GM23338 (cell line): ENCODE measurements around the gene ADD3. TPM values are rescaled to one million over a fixed set of nuclear protein-coding genes. Genes with fewer than 3 reads are reported as not detected.

Source experiments
- ATAC-seq: fragments of 200-7000 bp; cut with Tn5 transposase; 3 replicates; pipeline ENCODE4 v1.9.1; 2020
- DNase-seq: peaks from one replicate; pipeline ENCODE4 v3.0.0-alpha.2; 2015; ENCODE audit warnings: low spot score
- H2AFZ ChIP-seq: fragments of 200-600 bp; sonication (generic); 2 replicates; pipeline ENCODE4 v1.8.0; 2016; ENCODE audit warnings: antibody characterized with exemption, mild to moderate bottlenecking, moderate library complexity
- H3F3A ChIP-seq: fragments of 200-600 bp; sonication (generic); replicated peaks from 2 replicates; pipeline ENCODE4 v1.8.0; 2017; ENCODE audit warnings: antibody characterized with exemption, mixed run types, low read depth
- H3K27ac ChIP-seq: fragments of 200-600 bp; sonication (generic); 2 replicates; pipeline ENCODE4 v1.6.1; 2016; ENCODE audit warnings: low read depth
- H3K27me3 ChIP-seq: fragments of 200-600 bp; sonication (generic); 2 replicates; pipeline ENCODE4 v1.8.0; 2016; ENCODE audit warnings: mild to moderate bottlenecking, mixed run types, moderate library complexity; ENCODE audit not compliant: insufficient read depth
- H3K36me3 ChIP-seq: fragments of 200-600 bp; sonication (generic); 2 replicates; pipeline ENCODE4 v1.8.0; 2016; ENCODE audit warnings: mild to moderate bottlenecking; ENCODE audit not compliant: insufficient read depth
- H3K4me1 ChIP-seq: fragments of 200-600 bp; sonication (generic); 2 replicates; pipeline ENCODE4 v1.8.0; 2016; ENCODE audit warnings: mild to moderate bottlenecking, moderate library complexity; ENCODE audit not compliant: insufficient read depth
- H3K4me2 ChIP-seq: fragments of 200-600 bp; sonication (generic); 2 replicates; pipeline ENCODE4 v1.7.1; 2017; ENCODE audit warnings: mixed run types
- H3K4me3 ChIP-seq: fragments of 200-600 bp; sonication (generic); 2 replicates; pipeline ENCODE4 v1.6.1; 2016; ENCODE audit warnings: mixed run types
- H3K79me2 ChIP-seq: fragments of 200-600 bp; sonication (generic); replicated peaks from 2 replicates; pipeline ENCODE4 v1.8.0; 2017; ENCODE audit warnings: mild to moderate bottlenecking; ENCODE audit not compliant: insufficient read depth
- H3K9me2 ChIP-seq: fragments of 200-600 bp; sonication (generic); 2 replicates; pipeline ENCODE4 v1.8.0; 2017; ENCODE audit not compliant: insufficient read depth
- H4K20me1 ChIP-seq: fragments of 200-600 bp; sonication (generic); replicated peaks from 2 replicates; pipeline ENCODE4 v1.8.0; 2017; ENCODE audit warnings: mild to moderate bottlenecking; ENCODE audit not compliant: insufficient read depth
- H3K27ac Mint-ChIP-seq: 2 replicates; pipeline ENCODE4 v1.8.0; 2020; ENCODE audit warnings: inconsistent platforms, mild to moderate bottlenecking, moderate library complexity, mixed read lengths
- H3K27me3 Mint-ChIP-seq: 3 replicates; pipeline ENCODE4 v1.8.0; 2022; ENCODE audit warnings: low read depth, mild to moderate bottlenecking, moderate library complexity, mixed read lengths, inconsistent platforms; ENCODE audit not compliant: insufficient read depth, poor library complexity
- H3K36me3 Mint-ChIP-seq: 3 replicates; pipeline ENCODE4 v1.8.0; 2021; ENCODE audit warnings: low read depth, mild to moderate bottlenecking, inconsistent platforms, moderate library complexity, mixed read lengths
- H3K4me1 Mint-ChIP-seq: 3 replicates; pipeline ENCODE4 v1.8.0; 2020; ENCODE audit warnings: mild to moderate bottlenecking, inconsistent platforms, mixed read lengths
- H3K4me3 Mint-ChIP-seq: 3 replicates; pipeline ENCODE4 v1.8.0; 2021; ENCODE audit warnings: moderate library complexity, mild to moderate bottlenecking, inconsistent platforms, mixed read lengths
- H3K9me3 Mint-ChIP-seq: 3 replicates; pipeline ENCODE4 v1.8.0; 2020; ENCODE audit warnings: moderate library complexity, mild to moderate bottlenecking, inconsistent platforms, mixed read lengths
- CREB1 ChIP-seq: fragments of 250-450 bp; sonication (Bioruptor Pico); IDR thresholded peaks from 2 replicates; pipeline ENCODE4 v1.5.0; 2020; ENCODE audit warnings: low read depth, mild to moderate bottlenecking, moderate library complexity
- CTCF ChIP-seq, 2 experiments: fragments of 200-600 bp in 1 of 2; sonication (generic) in 1 of 2; conservative IDR thresholded peaks; 2 replicates each; pipeline versions ENCODE4 v1.5.1 to v1.6.1; 2016 to 2017; ENCODE audit warnings: antibody characterized with exemption in 2 of 2, low read depth in 2 of 2, mild to moderate bottlenecking in 2 of 2, moderate library complexity in 1 of 2
- ETS1 ChIP-seq: IDR thresholded peaks from 2 replicates; pipeline ENCODE4 v1.6.1; 2016; ENCODE audit warnings: antibody characterized with exemption
- EZH2 ChIP-seq: fragments of 200-600 bp; sonication (generic); IDR thresholded peaks from one replicate; pipeline ENCODE4 v1.8.0; 2017; ENCODE audit warnings: antibody characterized with exemption, mild to moderate bottlenecking, low read depth; ENCODE audit not compliant: unreplicated experiment
- EZH2phosphoT487 ChIP-seq: fragments of 200-600 bp; sonication (generic); IDR thresholded peaks from one replicate; pipeline ENCODE4 v1.8.1; 2018; ENCODE audit warnings: antibody characterized with exemption; ENCODE audit not compliant: unreplicated experiment
- JUNB ChIP-seq: IDR thresholded peaks from one replicate; pipeline ENCODE4 v1.6.1; 2016; ENCODE audit warnings: antibody characterized with exemption; ENCODE audit not compliant: unreplicated experiment
- NANOG ChIP-seq: IDR thresholded peaks from 2 replicates; pipeline ENCODE4 v1.6.1; 2016; ENCODE audit warnings: antibody characterized with exemption, borderline replicate concordance
- POLR2AphosphoS5 ChIP-seq: IDR thresholded peaks from 2 replicates; pipeline ENCODE4 v1.6.1; 2016; ENCODE audit warnings: antibody characterized with exemption, low read depth
- STAT1 ChIP-seq: IDR thresholded peaks from one replicate; pipeline ENCODE4 v1.6.1; 2016; ENCODE audit warnings: antibody characterized with exemption; ENCODE audit not compliant: unreplicated experiment
- ZNF114 ChIP-seq: fragments of 250-450 bp; sonication (Bioruptor Pico); IDR thresholded peaks from 2 replicates; pipeline ENCODE4 v1.5.0; 2020; ENCODE audit warnings: mild to moderate bottlenecking, moderate library complexity
- ZNF331 ChIP-seq: fragments of 250-450 bp; sonication (Bioruptor Pico); IDR thresholded peaks from 2 replicates; pipeline ENCODE4 v1.5.0; 2020; ENCODE audit warnings: low read depth, mild to moderate bottlenecking, moderate library complexity
- polyA plus RNA-seq: library from polyadenylated mRNA; unstranded; fragments of >200 nt; fragmentation: Nextera tagmentation; extraction: Ambion mirVana; gene quantifications from 2 replicates; pipeline ENCODE4 v1.2.1, GENCODE V29; 2016
- total RNA-seq: library from RNA; depleted of rRNA; stranded (reverse); fragments of >200 nt; shearing (Covaris generic); gene quantifications from 2 replicates; pipeline ENCODE4 v1.2.3, GENCODE V29; 2014
- TF ChIP-seq, protein P1 (sequence below): fragments of 250-450 bp; sonication (Bioruptor Pico); IDR thresholded peaks from 2 replicates; pipeline ENCODE4 v1.5.0; 2020; ENCODE audit warnings: mild to moderate bottlenecking, moderate library complexity
- TF ChIP-seq, protein P2 (sequence below): IDR thresholded peaks from one replicate; pipeline ENCODE4 v1.6.1; 2018; ENCODE audit warnings: antibody characterized with exemption; ENCODE audit not compliant: unreplicated experiment

Gene ADD3
- total and polyA plus RNA-seq, 2 experiments from 2014 or later: 68.5 to 767 TPM

DNA sequence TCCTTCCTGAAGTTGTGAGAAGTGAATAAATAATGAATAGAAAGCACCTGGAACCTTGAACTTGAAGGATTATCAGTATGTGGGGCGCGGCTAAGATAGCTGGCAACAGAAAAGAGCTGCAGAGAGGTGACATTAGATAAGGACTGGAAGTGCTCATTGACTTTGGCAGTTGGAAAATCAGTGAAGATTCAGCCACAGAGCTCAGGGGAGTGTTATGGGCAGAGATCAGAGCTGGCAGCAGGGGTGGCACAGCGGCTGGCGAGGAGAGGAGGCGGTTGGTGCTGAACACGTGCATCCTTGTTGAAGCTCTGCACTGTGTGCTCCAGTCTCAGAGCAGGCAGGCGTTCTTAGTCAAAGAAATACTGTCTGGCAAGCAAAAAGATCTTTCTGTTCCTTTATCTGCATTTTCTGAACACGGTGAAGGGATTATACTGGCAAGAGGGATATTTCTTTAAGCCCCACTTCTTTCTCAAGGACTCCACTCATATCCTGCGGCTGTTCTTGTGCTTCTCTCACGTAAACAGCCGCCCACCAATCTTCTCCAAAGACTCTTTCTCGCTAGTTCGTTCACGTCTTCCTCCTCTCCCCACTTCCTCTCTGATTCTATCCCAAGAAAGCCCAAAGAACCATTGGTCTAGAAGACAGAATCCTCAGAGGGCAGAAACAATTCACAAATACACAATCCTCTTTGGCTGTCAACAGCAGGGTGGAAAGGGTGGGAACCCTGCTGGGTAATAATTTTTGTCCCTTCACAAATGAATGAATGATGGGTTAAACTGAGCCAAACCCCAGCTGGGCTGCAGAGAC, 38.6 kb upstream of the ADD3 start:
- Histone ChIP-seq H3K4me2 (no peak overlapping the region), H3K27me3 (no peaks in the 10 kb centered on the region), H3K4me1 (peaks cover 15% of the 10 kb centered on the region), H3K79me2 (no peaks in the 10 kb centered on the region), H2AFZ (peak overlapping the region; percentile 91; the same call in 1 of the 2 replicates), H3K9me2 (no peaks in the 10 kb centered on the region), H3F3A (no peaks in the 10 kb centered on the region), H3K27ac (0 out of 2 replicates have a peak overlapping the region, but pooled peaks have one; percentile 42), H3K4me3 (no peak overlapping the region), H4K20me1 (no peaks in the 10 kb centered on the region), H3K36me3 (no peaks in the 10 kb centered on the region)
- no peak for TF ChIP-seq EZH2phosphoT487
- TF ChIP-seq, protein P1, sequence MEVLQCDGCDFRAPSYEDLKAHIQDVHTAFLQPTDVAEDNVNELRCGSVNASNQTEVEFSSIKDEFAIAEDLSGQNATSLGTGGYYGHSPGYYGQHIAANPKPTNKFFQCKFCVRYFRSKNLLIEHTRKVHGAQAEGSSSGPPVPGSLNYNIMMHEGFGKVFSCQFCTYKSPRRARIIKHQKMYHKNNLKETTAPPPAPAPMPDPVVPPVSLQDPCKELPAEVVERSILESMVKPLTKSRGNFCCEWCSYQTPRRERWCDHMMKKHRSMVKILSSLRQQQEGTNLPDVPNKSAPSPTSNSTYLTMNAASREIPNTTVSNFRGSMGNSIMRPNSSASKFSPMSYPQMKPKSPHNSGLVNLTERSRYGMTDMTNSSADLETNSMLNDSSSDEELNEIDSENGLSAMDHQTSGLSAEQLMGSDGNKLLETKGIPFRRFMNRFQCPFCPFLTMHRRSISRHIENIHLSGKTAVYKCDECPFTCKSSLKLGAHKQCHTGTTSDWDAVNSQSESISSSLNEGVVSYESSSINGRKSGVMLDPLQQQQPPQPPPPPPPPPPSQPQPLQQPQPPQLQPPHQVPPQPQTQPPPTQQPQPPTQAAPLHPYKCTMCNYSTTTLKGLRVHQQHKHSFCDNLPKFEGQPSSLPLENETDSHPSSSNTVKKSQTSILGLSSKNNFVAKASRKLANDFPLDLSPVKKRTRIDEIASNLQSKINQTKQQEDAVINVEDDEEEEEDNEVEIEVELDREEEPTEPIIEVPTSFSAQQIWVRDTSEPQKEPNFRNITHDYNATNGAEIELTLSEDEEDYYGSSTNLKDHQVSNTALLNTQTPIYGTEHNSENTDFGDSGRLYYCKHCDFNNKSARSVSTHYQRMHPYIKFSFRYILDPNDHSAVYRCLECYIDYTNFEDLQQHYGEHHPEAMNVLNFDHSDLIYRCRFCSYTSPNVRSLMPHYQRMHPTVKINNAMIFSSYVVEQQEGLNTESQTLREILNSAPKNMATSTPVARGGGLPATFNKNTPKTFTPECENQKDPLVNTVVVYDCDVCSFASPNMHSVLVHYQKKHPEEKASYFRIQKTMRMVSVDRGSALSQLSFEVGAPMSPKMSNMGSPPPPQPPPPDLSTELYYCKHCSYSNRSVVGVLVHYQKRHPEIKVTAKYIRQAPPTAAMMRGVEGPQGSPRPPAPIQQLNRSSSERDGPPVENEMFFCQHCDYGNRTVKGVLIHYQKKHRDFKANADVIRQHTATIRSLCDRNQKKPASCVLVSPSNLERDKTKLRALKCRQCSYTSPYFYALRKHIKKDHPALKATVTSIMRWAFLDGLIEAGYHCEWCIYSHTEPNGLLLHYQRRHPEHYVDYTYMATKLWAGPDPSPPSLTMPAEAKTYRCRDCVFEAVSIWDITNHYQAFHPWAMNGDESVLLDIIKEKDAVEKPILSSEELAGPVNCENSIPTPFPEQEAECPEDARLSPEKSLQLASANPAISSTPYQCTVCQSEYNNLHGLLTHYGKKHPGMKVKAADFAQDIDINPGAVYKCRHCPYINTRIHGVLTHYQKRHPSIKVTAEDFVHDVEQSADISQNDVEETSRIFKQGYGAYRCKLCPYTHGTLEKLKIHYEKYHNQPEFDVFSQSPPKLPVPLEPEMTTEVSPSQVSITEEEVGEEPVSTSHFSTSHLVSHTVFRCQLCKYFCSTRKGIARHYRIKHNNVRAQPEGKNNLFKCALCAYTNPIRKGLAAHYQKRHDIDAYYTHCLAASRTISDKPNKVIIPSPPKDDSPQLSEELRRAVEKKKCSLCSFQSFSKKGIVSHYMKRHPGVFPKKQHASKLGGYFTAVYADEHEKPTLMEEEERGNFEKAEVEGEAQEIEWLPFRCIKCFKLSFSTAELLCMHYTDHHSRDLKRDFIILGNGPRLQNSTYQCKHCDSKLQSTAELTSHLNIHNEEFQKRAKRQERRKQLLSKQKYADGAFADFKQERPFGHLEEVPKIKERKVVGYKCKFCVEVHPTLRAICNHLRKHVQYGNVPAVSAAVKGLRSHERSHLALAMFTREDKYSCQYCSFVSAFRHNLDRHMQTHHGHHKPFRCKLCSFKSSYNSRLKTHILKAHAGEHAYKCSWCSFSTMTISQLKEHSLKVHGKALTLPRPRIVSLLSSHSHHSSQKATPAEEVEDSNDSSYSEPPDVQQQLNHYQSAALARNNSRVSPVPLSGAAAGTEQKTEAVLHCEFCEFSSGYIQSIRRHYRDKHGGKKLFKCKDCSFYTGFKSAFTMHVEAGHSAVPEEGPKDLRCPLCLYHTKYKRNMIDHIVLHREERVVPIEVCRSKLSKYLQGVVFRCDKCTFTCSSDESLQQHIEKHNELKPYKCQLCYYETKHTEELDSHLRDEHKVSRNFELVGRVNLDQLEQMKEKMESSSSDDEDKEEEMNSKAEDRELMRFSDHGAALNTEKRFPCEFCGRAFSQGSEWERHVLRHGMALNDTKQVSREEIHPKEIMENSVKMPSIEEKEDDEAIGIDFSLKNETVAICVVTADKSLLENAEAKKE (CRISPR knock-in tag): no peak
- no peak for TF ChIP-seq POLR2AphosphoS5
- no peak for TF ChIP-seq CREB1
- no peak for TF ChIP-seq STAT1
- TF ChIP-seq NANOG: no peak
- no peak for TF ChIP-seq ZNF114 (CRISPR knock-in tag)
- TF ChIP-seq JUNB: no peak
- no peak for TF ChIP-seq CTCF (conservative IDR thresholded peaks at IDR 0.05; ENCODE audit: low read depth in 2 of 2)
- TF ChIP-seq ZNF331 (CRISPR knock-in tag): no peak
- TF ChIP-seq ETS1: no peak
- TF ChIP-seq EZH2: no peak
- TF ChIP-seq, protein P2, sequence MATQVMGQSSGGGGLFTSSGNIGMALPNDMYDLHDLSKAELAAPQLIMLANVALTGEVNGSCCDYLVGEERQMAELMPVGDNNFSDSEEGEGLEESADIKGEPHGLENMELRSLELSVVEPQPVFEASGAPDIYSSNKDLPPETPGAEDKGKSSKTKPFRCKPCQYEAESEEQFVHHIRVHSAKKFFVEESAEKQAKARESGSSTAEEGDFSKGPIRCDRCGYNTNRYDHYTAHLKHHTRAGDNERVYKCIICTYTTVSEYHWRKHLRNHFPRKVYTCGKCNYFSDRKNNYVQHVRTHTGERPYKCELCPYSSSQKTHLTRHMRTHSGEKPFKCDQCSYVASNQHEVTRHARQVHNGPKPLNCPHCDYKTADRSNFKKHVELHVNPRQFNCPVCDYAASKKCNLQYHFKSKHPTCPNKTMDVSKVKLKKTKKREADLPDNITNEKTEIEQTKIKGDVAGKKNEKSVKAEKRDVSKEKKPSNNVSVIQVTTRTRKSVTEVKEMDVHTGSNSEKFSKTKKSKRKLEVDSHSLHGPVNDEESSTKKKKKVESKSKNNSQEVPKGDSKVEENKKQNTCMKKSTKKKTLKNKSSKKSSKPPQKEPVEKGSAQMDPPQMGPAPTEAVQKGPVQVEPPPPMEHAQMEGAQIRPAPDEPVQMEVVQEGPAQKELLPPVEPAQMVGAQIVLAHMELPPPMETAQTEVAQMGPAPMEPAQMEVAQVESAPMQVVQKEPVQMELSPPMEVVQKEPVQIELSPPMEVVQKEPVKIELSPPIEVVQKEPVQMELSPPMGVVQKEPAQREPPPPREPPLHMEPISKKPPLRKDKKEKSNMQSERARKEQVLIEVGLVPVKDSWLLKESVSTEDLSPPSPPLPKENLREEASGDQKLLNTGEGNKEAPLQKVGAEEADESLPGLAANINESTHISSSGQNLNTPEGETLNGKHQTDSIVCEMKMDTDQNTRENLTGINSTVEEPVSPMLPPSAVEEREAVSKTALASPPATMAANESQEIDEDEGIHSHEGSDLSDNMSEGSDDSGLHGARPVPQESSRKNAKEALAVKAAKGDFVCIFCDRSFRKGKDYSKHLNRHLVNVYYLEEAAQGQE: no peak
- DNase-seq (no peak), ATAC-seq (no peak)
- Mint-ChIP-seq H3K27ac (no peak overlapping the region), H3K4me1 (peaks cover 19% of the 10 kb centered on the region), H3K36me3 (no peaks in the 10 kb centered on the region), H3K27me3 (no peaks in the 10 kb centered on the region), H3K9me3 (no peaks in the 10 kb centered on the region), H3K4me3 (no peak overlapping the region)
